Stimulated activated CD4-positive, alpha-beta T cell treated with anti-CD3 and anti-CD28 coated beads, Interleukin-15, amount 100 ng/mL, for 1 hour (primary cell): ENCODE results near the gene C1QB.
"Not testable (repeated sequence)": the region's sequence is repeated elsewhere in the genome, so short reads cannot be mapped to it uniquely, and the experiment has no call there.

Experiments used
- DNase-seq, 2 donors: peaks; one replicate each; pipeline ENCODE4 v3.0.0-alpha.2; 2020; ENCODE audit warnings: low read depth in 1 of 2, low spot score in 1 of 2

C1QB gene

DNA sequence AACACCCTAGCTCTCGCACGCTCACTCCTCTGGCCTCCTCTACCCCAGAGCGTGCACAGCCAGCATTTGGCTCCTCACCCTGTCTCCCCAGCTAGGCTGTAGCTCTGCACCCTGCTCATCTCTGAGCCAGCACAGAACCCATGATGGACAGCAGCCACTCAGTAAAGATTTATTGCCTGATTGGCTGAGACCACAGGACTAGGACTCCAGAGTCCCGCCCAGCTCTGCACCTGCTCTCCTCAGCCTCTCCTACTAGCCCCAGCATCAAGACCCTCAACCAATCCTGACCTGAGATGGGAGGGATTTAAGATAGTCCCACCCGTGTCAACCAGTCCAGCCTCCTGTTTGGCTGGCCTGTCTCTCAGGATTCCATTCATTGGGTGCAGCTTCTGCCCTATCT lies 9.3 kb downstream of the C1QB start:
- no peak for DNase-seq

DNA sequence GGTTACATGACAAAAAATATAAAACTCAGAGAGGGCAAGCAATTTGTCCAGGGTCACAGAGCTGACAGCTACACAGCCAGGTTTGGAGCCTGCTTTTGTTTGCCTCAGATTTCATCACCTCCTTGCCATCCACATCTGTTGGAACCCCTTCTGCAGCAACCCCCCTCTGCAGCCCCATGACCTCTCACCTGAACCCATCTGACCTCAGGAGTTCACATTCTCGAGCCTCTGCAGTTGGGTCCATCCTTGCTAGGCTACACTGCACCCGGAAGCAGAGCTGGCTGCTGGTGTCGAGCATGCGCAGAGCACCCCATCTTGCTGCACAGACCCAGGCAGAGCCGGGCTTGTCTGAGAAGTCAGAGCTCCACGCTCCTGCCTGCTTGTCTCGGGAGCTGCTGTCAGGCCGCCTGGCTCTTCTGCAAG lies 10.0 kb downstream of the C1QB start:
- no peak for DNase-seq

DNA sequence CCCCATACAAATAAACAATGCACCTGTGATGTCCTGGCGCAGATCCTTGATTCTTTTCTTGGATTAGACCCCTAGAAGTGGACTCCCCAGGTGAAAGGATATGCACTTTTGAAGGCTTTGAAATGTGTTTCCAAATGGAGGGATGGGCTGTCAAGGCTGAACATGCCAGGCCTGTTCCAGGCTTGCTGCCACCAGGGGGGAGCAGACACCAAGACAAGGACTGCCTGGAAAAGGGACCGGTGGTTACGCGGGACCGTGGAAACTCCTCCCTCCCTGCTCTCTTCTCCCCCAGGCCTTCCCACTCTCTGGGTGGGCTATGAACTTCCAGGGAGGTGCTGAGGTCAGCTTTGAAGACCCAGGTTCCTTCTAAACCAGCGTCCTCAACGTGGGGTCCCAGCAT lies 12.7 kb downstream of the C1QB start:
- no peak for DNase-seq

DNA sequence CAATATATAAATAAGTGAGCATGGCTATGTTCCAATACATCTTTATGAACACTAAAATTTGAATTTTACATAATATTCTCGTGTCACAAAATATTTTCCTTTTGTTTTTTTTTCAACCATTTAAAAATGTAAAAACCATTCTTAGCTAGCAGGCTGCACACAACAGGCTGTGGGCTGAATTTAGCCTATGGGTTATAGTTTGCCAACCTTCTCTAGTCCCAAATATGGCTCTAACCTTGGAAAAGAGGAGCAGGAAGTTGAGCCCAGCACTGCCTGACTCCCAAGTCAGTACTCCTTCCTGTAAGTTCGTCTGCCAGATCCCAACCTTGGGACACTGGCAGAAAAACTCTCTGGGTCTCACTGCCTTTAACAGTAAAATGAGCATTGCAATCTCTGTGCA lies 13.4 kb downstream of the C1QB start:
- no peak for DNase-seq

DNA sequence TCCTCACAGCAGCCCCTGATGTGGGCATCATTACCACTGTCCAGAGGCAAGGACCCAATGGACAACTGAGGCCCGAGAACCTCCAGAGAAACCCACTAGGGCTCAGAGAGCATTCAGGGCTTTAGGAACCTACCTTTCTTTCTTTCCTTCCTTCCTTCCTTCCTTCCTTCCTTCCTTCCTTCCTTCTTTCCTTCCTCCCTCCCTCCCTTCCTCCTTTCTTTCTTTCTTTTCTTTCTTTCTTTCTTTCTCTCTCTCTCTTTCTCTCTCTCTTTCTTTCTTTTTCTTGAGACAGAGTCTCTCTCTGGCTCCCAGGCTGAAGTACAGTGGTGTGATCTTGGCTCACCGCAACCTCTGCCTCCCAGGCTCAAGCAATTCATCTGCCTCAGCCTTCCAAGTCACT lies 15.8 kb downstream of the C1QB start:
- not testable (repeated sequence) for DNase-seq

DNA sequence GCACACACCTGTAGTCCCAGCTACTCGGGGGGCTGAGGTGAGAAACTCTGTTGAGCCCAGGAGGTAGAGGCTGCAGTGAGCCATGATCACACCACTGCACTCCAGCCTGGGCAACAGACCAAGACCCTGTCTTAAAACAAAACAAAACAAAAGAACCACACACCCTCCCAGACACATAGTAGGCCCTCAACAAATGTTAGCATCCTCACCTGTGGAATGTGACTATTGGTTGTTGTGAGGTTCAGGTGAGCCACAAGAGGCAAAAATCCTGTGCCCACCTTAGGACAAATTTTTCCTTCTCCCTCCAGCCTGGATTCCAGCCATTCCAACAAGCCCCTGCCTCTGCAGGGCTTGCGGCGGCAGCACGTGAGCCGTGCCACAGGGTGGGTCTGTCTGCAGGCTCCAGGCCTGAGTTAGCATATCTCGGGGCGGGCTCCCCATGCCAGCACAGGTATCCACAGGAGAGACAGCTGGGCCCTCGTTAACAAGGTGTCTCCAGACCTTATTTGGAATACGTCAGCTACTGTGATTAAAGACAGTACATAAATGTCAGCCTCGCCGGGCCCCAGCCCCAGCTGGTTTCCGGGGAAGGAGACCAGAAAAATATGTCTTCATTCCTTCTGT lies 17.4 kb downstream of the C1QB start:
- DNase-seq, result no peak

DNA sequence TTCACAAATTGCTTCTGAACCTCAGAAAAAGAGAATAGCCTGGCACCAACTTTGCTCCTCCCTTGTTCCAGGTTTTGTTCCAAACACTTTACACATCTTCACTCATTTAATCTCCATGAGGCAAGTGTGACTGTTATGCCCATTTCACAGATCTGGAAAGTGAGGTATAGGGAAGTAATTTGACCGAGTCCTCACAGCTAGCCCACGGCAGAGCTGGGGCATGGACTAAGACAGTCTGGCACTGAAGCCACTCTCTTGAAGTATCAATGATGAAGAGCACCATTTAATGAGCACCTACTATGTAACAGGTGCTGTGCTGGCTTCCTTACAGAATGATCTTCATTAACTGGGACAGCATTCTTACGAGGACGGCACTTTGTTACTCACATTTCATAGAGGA lies 19.0 kb downstream of the C1QB start:
- no peak for DNase-seq

DNA sequence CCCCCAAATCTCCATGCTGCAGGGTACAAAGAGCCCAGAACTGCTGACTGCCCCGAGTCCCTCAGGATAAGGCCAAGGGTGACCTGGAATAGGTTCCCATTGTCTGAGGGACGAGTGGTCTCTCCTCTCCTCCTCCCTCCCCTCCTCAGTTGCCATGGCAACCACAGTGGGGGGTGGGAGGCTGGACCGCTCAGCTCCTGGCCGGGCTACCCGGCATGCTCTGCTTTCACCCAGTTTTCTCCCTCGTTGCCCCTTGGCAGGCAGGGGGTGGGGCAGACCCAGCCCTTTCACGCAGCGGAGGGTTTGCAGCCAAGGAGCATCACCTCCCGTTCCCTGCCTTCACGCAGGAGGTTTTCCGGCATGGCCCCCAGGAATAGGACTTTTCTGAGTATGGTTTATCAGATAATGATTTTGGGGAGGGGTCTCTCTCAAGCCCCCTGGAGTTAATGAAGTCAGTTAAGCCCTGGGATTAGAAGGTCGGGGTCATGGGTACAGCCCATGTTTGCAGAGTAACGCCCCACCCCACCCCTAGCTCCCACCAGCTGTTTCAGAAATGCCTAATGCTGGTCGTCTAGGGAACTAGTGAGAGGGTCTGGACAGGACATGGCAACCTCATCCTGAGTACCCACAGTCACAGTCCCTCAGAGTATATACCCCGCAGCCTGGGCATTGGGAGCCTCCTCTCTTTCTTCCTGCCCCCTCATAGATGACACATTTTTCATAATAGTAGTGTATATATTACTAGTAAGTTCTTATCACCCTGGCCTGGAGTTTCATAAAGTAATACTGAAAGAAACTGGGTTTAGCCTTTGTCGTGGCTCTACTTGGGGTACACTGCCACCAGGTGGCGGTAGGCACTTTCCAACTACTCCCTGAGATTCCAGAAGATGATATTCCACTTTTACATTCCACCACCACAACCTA lies 20.7 kb downstream of the C1QB start:
- no peak for DNase-seq

DNA sequence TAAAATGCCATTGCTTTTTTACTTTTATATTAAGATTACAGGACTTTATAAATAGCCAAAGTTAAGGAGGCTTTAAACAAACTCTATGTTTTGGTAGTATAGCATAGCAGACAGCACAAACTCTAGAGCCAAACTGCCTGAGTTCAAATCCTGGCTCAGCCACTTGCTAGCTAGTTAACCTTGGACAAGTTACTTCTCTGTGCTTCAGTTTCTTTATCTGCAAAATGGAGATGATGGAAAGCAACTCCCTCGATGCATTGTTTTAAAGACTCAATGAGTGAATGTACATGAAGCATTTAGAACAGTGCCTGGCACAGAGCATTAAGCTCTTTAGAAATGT lies 21.3 kb downstream of the C1QB start:
- DNase-seq, result no peak

DNA sequence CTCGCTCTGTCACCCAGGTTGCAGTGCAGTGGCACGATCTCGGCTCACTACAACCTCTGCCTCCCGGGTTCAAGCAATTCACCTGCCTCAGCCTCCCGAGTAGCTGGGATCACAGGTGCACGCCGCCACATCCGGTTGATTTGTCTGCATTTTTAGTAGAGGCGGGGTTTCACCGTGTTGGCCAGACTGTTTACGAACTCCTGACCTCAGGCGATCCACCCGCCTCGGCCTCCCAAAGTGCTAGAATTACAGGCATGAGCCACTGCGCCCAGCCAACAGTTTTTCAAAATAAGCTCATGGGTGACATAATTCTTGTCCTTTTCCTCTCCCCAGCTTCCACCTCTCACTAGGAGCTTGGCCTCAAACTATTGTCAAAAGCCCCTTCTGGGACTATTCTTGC lies 23.1 kb downstream of the C1QB start:
- DNase-seq, result not testable (repeated sequence)

DNA sequence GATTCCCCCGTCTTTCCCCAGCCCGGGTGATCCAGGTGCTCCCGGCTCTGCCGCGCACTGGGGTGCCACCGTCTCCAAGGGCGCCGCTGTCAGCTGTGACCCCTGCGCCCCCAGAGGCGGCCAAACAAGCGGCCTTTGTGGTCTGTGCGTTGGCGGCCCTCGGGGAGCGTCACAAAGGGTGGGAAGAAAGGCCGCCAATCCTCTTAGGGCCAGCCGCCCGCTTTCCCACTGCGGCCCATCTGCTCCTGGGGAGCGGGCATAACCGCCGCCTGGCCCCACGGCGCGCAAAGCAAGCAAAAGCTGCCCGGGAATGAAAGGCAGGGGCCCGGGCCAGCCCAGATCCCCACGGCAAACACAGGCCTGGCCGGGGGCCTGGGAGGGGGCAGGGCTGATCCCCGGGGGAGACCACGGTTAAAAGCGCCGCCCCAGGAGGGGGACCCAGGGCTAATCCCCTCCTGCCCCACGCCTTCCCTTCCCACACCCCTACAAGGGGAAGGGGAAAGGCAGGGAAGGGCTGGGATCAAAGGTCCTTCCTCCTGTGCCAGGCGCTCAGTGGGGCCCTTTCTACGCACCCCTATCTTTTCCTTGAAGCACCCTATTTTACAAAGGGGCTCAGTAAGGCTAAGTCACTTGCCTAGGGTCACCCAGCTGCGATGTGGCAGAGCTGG lies 24.0 kb downstream of the C1QB start:
- DNase-seq, result no peak

DNA sequence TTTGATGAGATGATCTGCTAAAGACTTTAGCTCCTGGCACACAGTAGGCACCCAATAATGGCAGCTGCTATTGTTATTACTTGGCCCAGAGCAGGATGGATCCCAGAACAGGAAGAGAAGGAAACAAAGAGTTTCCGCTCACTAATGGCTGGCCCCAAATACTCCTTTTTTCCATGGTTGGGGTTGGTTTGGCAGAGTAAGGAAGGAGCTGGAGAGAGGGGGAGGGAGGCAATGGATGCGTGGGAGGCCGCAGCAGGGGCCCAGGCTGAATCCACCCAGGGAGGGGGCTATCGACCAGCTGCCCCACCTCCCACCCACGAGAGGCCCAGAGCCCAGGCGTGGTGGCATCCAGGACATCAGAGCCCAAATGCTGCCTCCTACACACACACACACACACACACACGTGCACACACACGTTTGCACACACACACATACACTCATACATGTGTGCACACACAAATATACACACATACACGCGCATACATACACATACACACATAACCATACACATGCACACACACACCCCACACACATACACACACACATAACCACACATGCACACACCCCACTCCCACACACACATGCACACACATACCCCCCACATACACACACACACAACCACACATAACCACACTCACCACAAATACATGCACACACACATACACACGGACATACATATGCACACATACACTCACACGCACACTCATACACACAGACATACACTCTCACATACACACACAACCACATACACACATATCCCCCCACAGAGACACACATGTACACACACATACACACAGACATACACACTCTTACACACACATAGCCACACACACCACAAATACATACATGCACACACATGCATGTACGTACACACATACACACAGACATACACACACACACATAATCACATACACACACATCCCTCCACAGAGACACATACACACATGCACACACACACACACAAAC lies 25.2 kb downstream of the C1QB start:
- no peak for DNase-seq

DNA sequence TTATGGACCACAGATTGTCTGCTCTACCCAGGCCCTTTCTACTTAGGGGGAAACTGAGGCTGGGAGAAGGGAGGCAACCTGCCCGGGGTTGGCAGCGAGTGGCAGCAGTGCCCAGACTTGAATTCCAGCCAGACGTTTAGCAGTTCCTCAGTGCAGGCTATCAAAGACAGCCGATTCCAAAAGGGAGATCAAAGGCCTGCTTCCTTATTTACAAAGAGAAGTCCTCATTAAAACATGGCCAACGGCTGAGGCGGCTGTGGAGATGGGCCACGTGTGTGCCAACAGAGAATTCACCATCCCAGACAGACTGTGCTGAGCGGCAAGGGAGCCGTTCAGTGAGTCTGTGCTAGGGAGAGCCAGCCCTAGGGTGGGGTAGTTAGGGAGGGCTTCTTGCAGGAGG lies 27.7 kb downstream of the C1QB start:
- DNase-seq, result no peak

DNA sequence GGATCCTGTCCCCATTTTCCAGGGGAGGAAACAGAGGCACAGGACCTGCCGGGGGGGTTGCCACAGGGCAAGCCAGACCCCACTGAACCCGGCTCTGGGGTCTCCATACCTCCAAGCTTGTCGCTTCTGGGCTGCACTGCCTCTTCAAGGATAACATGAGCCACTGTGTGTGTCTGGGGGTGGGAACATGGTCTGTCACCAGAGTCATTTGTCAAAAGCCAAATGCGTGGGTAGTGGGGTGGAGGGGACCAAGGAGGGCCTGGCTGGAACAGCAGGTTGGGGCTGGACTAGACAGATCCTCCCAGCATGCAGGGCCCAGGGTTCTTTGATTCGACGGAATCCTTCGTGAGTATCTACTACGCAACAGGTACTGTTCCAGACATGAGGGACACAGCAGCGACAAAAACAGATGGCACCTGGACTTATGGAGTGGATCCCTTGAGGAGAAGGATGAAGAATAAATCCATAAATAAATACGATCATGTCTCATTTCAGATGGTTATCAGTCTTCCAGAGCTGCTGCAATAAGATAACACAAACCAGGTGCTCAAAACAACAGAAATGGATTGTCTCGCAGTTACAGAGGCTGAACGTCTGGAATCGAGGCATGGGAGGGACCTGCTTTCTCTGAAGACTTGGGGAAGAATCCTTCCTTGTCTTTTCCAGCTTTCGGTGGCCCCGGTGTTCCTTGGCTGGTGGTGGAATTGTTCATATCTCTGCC lies 28.7 kb downstream of the C1QB start:
- no peak for DNase-seq

DNA sequence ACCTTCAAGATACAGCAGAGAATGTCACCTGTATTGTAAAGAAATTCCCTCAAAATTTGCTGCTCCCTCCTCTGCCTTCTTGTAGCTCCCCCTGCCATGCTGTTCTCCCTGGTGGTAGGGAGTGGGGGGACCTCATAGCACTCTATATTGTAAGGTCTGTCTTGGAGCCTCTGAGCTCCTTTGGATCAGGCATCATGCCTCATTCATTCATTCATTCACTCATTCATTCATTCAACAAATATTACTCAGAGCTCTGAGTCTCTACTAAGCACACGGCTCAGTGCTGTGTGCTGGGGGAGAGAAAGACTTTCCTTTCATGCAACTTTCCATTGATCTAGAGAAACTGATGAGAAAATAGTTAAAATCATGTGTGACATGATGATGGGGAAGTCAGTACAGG lies 30.5 kb downstream of the C1QB start:
- DNase-seq, result no peak

DNA sequence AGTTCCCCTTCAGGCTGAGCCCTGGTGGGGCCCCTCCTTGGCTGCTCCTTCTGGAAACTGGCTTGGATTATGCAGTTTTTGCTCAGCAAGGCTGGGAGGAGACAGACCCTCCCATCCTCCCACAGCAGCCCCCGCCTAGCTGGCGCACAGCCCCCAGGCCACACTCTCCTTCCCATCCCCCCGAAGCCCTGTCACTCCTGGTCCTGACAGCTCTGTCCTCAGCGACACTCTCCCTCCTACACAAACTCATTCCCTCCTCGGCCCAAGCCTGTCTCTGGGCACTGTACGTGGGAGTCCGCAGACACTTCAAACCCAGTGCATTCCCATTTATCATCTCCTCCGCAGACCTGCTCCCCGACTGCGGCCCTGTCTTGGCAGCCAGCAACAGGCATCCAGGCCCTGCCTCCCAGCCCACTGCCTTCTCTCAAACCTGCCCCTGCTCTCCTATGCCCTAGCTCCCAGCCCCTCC lies 32.6 kb downstream of the C1QB start:
- no peak for DNase-seq

DNA sequence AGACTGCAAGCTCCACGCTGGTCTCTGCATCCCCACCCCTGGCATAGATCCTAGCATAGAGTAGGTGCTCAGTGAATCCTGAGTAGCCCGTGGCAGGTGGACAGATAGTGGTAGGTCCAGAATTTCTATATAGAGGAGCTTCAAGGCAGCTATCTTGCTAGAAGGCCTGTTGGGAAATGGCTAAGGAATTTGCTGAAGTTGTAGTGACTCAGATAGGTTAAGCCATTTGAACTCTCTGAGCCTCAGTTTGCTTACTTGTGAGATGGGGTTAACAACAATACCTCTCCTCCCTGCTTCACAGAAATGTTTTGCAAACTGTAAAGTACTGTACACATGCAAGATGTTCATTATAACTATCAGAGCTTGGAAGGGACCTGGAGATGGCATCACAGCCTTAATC lies 34.2 kb downstream of the C1QB start:
- no peak for DNase-seq

DNA sequence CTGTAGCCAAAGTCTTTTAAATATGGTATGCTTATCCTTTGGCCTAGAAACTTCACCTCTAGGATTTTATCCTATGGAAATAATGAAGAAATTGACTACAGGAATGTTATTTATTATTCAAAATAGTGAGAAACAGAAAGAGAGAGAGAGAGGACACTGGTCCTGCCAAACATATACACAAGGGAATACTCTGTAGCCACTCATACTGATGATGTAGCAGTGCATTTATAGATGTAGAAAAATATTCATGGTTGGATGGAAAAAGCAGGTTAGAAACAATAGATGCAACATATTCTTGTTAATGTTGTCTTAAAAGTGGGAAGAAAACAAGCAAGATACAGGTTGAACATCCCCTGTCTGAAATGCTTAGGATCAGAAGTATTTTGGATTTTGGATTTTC lies 35.4 kb downstream of the C1QB start:
- no peak for DNase-seq

DNA sequence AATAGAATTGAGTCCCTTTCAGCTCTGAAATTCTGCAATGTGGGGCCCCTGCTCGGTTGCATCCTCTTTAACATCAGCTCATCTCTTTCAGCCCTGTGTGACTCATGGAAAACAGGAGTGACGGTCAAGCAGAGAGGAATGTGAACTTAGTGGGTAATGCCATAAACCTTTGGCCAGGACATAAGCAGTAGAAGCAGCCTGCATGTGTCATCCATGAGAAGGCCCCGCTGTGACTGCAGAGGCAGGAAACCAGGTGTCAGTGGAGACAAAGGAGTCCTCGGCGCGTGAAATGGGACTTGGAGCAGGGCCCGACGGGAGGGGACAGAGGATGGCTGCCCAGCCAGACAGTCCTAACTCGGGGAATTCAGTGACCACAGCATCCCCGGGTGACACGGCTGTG lies 36.5 kb downstream of the C1QB start:
- DNase-seq, result no peak

DNA sequence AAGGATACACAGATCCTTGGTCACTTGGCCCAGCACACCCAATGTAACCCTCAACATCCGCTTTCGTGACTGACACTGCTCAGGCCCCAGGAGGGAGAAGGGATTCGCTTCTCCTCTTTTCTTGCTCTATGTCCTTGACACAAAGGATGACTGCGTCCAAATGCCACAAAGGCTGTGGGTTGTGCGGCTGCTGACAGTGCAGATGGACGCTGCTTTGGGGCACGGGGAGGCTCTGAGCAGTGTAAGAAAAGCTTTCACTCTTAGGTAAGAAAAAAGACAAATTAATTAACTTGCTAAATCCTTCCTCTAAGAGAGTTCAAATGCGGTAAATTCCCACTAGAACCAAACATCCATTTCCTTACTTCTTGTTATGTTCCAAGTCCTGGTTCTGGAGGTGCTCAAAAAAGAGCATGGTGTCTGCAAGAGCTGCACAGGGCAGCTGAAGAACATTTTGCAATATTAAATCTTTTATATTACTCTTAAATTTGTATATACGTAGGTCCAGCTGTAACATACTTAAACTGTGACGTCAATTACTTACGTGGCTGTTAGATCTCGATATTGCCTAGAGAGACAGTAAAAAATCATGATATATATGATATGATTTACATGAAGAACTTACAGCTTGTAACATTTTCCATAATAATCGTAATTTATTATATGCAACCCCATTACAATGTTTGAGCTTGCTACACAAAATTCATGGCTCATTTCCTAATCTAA lies 38.2 kb downstream of the C1QB start:
- no peak for DNase-seq
